GM23248 (cell line): ENCODE measurements around the gene PNPLA7. TPM values are rescaled to one million over a fixed set of nuclear protein-coding genes. Genes with fewer than 3 reads are reported as not detected.

Experiments used
- DNase-seq: peaks from one replicate; pipeline ENCODE4 v3.0.0-alpha.2; 2015
- H2AFZ ChIP-seq: fragments of 200-600 bp; sonication (generic); 2 replicates; pipeline ENCODE4 v1.6.1; 2016; ENCODE audit warnings: antibody characterized with exemption
- H3F3A ChIP-seq: fragments of 200-600 bp; sonication (generic); 2 replicates; pipeline ENCODE4 v1.6.1; 2016; ENCODE audit warnings: mild to moderate bottlenecking, antibody characterized with exemption, mixed run types; ENCODE audit not compliant: insufficient read depth
- H3K27ac ChIP-seq: fragments of 200-600 bp; sonication (generic); 2 replicates; pipeline ENCODE4 v1.5.1; 2016; ENCODE audit warnings: mild to moderate bottlenecking
- H3K27me3 ChIP-seq: fragments of 200-600 bp; sonication (generic); replicated peaks from 2 replicates; pipeline ENCODE4 v1.6.1; 2016; ENCODE audit warnings: mild to moderate bottlenecking; ENCODE audit not compliant: insufficient read depth
- H3K36me3 ChIP-seq: fragments of 200-600 bp; sonication (generic); 2 replicates; pipeline ENCODE4 v1.6.1; 2016; ENCODE audit warnings: low read depth, mild to moderate bottlenecking
- H3K4me1 ChIP-seq: fragments of 200-600 bp; sonication (generic); 2 replicates; pipeline ENCODE4 v1.6.1; 2016; ENCODE audit warnings: mild to moderate bottlenecking; ENCODE audit not compliant: insufficient read depth
- H3K4me2 ChIP-seq: fragments of 200-600 bp; sonication (generic); one replicate; pipeline ENCODE4 v1.6.1; 2016; ENCODE audit warnings: mild to moderate bottlenecking; ENCODE audit not compliant: unreplicated experiment
- H3K4me3 ChIP-seq: fragments of 200-600 bp; sonication (generic); 2 replicates; pipeline ENCODE4 v1.5.1; 2016; ENCODE audit warnings: mild to moderate bottlenecking
- H3K79me2 ChIP-seq: fragments of 200-600 bp; sonication (generic); 2 replicates; pipeline ENCODE4 v1.6.1; 2016; ENCODE audit warnings: mild to moderate bottlenecking; ENCODE audit not compliant: insufficient read depth
- H3K9ac ChIP-seq: fragments of 200-600 bp; sonication (generic); 2 replicates; pipeline ENCODE4 v1.6.1; 2016; ENCODE audit warnings: mild to moderate bottlenecking
- H3K9me2 ChIP-seq: fragments of 200-600 bp; sonication (generic); 2 replicates; pipeline ENCODE4 v1.6.1; 2016; ENCODE audit warnings: mixed run types, mild to moderate bottlenecking, moderate library complexity; ENCODE audit not compliant: insufficient read depth
- H3K9me3 ChIP-seq: fragments of 200-600 bp; sonication (generic); one replicate; pipeline ENCODE4 v1.6.1; 2017; ENCODE audit warnings: low read depth
- H4K20me1 ChIP-seq: fragments of 200-600 bp; sonication (generic); 2 replicates; pipeline ENCODE4 v1.6.0; 2016; ENCODE audit not compliant: insufficient read depth
- EZH2 ChIP-seq: fragments of 200-600 bp; sonication (generic); IDR thresholded peaks from 2 replicates; pipeline ENCODE4 v1.6.1; 2018; ENCODE audit warnings: antibody characterized with exemption, mild to moderate bottlenecking; ENCODE audit not compliant: insufficient read depth, poor library complexity, severe bottlenecking
- EZH2phosphoT487 ChIP-seq: fragments of 200-600 bp; sonication (generic); IDR thresholded peaks from 2 replicates; pipeline ENCODE4 v1.6.1; 2018; ENCODE audit warnings: antibody characterized with exemption, moderate library complexity, mild to moderate bottlenecking, low read depth; ENCODE audit not compliant: insufficient read depth
- WGBS, 2 experiments: methylation state at CpG; one replicate each; pipeline ENCODE4 v1.1.6; 2015 to 2017; ENCODE audit warnings: low lambda C conversion rate in 2 of 2, low coverage in 1 of 2; ENCODE audit errors: missing lambda C conversion rate in 2 of 2; 5-methylcytosine and 5-hydroxymethylcytosine counted together
- in situ Hi-C: fragments of 300-500 bp; cut with MboI; formaldehyde crosslinking; loops from 2 replicates; pipeline ENCODE4 v1.15.0; 2020
- polyA plus RNA-seq: library from polyadenylated mRNA; unstranded; fragments of >200 nt; fragmentation: Nextera tagmentation; extraction: Ambion mirVana; gene quantifications from 2 replicates; pipeline ENCODE4 v1.2.1, GENCODE V29; 2016
- total RNA-seq: library from RNA; depleted of rRNA; stranded (reverse); fragments of >200 nt; shearing (Covaris generic); gene quantifications from 2 replicates; pipeline ENCODE4 v1.2.3, GENCODE V29; 2014

The PNPLA7 gene
- total and polyA plus RNA-seq, 2 experiments from 2014 or later = 0.54 to 0.59 TPM

DNA sequence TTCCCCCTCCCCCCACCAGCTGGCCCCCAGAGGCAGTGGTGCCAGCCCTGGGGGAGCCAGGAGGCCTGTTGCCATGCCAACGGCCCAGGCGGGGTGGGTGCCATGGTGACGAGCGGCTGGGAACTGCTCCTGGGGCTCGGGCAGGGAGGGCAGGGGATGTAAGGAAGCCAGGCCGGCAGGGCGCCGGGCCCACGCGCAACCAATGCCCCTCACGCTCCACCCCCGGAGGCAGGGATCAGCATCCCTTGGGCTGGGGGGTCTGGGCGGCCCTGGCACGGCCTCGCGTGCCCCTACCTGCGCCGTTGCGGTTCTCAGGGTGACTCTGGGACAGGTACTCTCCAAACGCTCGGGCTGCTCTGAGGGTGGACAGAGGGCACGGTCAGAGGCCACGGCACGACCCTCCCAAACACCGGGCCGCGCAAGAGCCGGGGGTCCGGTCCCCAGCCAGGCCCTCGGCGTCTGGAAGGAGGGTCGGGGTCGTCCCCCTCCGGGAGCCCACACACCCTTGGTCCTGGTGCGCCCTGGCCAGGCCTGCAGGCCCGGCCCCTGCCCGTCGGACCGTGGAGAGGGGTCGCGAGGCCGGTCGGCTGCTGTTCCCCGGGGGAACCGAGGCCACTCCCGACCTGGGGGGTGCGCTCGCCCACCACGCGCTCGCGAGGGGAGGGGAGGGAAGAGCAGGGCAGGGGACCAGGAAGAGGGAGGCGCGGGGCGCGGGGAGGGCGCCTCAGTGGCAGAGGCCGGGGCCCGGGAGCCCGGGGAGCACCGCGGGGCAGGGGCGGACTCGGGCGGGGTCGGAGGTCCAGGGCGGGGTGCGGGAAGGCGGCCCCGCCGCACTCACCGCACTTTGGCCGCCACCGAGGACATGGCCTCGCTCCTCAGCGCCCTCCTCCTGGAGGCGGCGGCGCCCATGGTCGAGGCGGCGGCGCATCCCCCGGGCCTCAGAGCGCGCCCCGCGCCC, 91.7 kb downstream of the PNPLA7 start:
- 12 to 17% methylated on average over 47 to 80 of the region's 88 CpGs for WGBS, 2 experiments
- peak; percentile 63 for DNase-seq

DNA sequence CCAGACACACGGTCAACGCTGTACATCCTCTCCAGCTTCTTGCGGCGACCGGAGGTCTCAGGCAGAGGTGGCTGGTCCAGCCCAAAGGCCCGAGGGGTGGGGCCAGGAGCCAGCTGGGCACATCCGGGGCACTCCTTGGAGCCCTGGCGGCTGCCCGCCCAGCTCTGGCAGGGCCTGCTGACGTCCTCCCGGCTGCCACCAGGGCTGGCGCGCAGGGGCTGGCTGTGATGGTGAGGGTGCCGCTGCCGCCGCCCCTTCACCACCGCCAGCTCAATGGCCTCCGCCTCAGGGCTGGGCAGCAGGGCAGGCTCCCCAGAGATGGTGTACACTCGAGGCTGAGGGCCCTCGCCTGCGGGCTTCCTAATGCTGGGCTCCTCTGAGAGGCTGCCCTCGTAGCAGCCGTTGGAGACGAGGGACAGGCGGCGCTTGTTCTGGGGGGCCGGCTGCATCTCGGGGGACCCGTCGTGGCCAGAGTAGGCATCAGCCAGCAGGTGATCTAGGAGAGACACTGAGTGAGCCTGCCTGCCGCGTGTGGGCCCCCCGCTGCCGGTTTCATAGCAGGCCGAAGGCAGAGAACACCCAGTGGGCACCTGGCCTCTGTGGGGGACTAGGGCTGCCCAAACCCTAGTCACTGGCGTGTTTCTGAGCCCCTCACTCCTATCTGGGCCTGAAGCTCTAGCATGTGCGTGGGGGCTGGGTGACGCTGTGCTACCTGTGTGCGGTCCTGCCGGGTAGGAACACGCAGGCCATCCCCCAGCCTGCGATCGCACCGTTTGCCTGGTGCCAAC, 92.6 kb downstream of the PNPLA7 start:
- TF ChIP-seq EZH2 (no peak), EZH2phosphoT487 (no peak)
- Histone ChIP-seq H2AFZ (no peak overlapping the region), H3K9me3 (no peaks in the 10 kb centered on the region), H3K79me2 (no peaks in the 10 kb centered on the region), H3K27me3 (no peaks in the 10 kb centered on the region), H3K4me1 (peaks cover 6% of the 10 kb centered on the region; the same call in 1 of the 2 replicates), H3K4me3 (peak overlapping the region; percentile 83), H3K9me2 (no peaks in the 10 kb centered on the region), H3F3A (no peaks in the 10 kb centered on the region), H3K9ac (peak overlapping the region; percentile 87), H4K20me1 (no peaks in the 10 kb centered on the region), H3K36me3 (no peaks in the 10 kb centered on the region), H3K27ac (no peak overlapping the region), H3K4me2 (peak overlapping the region; percentile 87)
- WGBS, 2 experiments = 93 to 95% methylated on average over 40 to 44 of the region's 44 CpGs
- no peak for DNase-seq
- in situ Hi-C loops = no loop called here

More for the DNA sequence above, 91.7 kb downstream of the PNPLA7 start:
- Histone ChIP-seq H3K9ac (peak overlapping the region; percentile 87), H3F3A (no peaks in the 10 kb centered on the region), H3K79me2 (no peaks in the 10 kb centered on the region), H3K9me2 (no peaks in the 10 kb centered on the region), H4K20me1 (no peaks in the 10 kb centered on the region), H3K4me1 (peaks cover 6% of the 10 kb centered on the region; the same call in 1 of the 2 replicates), H3K27me3 (no peaks in the 10 kb centered on the region), H3K27ac (no peak overlapping the region), H2AFZ (peak overlapping the region; percentile 66), H3K4me3 (peak overlapping the region; percentile 83), H3K4me2 (peak overlapping the region; percentile 87), H3K36me3 (no peaks in the 10 kb centered on the region), H3K9me3 (no peaks in the 10 kb centered on the region)
- TF ChIP-seq EZH2 (no peak), EZH2phosphoT487 (no peak)
- in situ Hi-C loops = no loop called here

DNA sequence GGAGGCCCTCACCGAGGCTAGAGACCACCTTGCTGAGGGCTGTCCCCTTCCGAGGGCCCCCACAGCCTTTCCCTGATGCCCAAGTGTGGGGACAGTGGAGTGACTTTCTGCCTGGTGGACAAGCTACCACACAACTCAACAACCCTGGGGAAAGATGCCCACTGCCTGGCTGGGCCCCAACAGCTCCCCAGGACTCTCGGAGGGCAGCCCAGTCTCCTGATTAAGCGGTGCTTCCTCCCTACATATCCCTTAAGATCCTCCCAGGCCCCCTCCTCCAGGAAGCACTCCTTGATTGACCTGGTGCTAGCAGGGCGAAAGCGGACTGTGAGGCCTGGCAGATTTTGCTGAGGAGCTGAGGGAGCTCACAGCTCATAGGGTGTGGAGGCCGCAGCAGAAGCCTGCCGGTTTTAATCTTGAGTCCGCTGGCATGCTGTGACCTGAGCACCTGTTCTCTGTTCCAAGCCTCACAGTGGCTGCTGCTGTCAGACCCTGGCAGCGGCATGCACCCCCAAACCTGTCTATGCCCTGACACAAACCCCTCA, 93.3 kb downstream of the PNPLA7 start:
- no peaks in the 10 kb centered on the region for H3K27me3 ChIP-seq
- H3K9me2 ChIP-seq = no peaks in the 10 kb centered on the region
- H3K36me3 ChIP-seq = no peaks in the 10 kb centered on the region
- H3K4me3 ChIP-seq = no peak overlapping the region
- DNase-seq = no peak
- no peaks in the 10 kb centered on the region for H3K9me3 ChIP-seq
- H2AFZ ChIP-seq = no peak overlapping the region
- TF ChIP-seq EZH2phosphoT487 (no peak), EZH2 (no peak)
- peaks cover 6% of the 10 kb centered on the region; the same call in 1 of the 2 replicates for H3K4me1 ChIP-seq
- H3K79me2 ChIP-seq = no peaks in the 10 kb centered on the region
- H4K20me1 ChIP-seq = no peaks in the 10 kb centered on the region
- in situ Hi-C loops = no loop called here
- H3K27ac ChIP-seq = no peak overlapping the region
- WGBS, 2 experiments = 90 to 91% methylated on average over 10 of the region's 10 CpGs
- H3K9ac ChIP-seq = no peak overlapping the region
- no peak overlapping the region for H3K4me2 ChIP-seq
- no peaks in the 10 kb centered on the region for H3F3A ChIP-seq

DNA sequence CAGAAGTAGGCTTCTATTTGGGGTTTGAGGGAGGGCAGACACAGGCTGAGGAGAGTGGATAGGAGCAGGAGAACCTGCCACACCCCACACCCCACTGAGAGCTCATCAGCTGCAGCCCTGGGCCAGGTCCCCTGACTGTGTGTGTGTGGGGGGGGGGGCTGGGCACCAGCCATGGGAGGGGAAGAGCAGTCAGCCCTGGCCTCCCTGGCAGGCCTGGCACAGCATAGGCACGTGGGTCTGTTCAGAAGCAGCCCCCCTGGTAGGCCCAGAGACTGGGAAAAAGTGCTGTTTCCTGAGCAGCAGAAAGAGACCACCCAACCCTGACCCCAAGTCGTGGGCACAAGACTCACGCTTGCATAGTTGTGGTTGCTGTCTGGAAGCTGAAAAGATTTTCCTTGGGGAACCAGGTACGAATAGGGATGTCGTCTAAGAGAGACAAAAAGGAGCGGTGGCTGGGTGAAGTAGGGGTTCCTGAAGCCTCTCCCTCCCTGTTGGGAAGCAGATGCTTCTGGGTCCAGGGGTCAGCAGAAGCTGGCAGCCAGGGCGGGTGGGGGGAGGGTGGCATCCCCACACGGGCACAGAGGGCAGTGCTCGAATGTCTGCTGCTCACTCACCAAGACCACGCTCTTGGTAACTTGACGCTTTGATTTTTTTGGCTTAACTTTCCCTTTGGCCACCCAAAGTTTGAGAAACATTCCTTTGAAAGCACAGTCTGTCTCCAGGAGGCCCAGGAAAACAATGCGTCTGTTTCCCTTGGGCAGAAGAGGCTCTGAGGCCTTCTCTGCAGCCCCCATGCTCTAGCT, 93.9 kb downstream of the PNPLA7 start:
- 76 to 79% methylated on average over 11 to 12 of the region's 12 CpGs for whole genome bisulfite sequencing, 2 experiments
- Histone ChIP-seq H3K4me2 (no peak overlapping the region), H3K4me1 (peaks cover 6% of the 10 kb centered on the region; the same call in 1 of the 2 replicates), H3F3A (no peaks in the 10 kb centered on the region), H3K27ac (no peak overlapping the region), H3K9me3 (no peaks in the 10 kb centered on the region), H3K79me2 (no peaks in the 10 kb centered on the region), H3K9me2 (no peaks in the 10 kb centered on the region), H3K27me3 (no peaks in the 10 kb centered on the region), H3K4me3 (no peak overlapping the region), H3K36me3 (no peaks in the 10 kb centered on the region), H2AFZ (no peak overlapping the region), H3K9ac (no peak overlapping the region), H4K20me1 (no peaks in the 10 kb centered on the region)
- in situ Hi-C loops = no loop called here
- TF ChIP-seq EZH2phosphoT487 = no peak
- no peak for TF ChIP-seq EZH2
- no peak for DNase-seq
